ENCODE data around the gene DNAI2. TPM values are rescaled to one million over a fixed set of nuclear protein-coding genes. Genes with fewer than 3 reads are reported as not detected.

DNAI2 gene, protein sequence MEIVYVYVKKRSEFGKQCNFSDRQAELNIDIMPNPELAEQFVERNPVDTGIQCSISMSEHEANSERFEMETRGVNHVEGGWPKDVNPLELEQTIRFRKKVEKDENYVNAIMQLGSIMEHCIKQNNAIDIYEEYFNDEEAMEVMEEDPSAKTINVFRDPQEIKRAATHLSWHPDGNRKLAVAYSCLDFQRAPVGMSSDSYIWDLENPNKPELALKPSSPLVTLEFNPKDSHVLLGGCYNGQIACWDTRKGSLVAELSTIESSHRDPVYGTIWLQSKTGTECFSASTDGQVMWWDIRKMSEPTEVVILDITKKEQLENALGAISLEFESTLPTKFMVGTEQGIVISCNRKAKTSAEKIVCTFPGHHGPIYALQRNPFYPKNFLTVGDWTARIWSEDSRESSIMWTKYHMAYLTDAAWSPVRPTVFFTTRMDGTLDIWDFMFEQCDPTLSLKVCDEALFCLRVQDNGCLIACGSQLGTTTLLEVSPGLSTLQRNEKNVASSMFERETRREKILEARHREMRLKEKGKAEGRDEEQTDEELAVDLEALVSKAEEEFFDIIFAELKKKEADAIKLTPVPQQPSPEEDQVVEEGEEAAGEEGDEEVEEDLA
- total RNA-seq = under 1 TPM in 1 of 4 donors, not detected in 3; 0.13 TPM

DNA sequence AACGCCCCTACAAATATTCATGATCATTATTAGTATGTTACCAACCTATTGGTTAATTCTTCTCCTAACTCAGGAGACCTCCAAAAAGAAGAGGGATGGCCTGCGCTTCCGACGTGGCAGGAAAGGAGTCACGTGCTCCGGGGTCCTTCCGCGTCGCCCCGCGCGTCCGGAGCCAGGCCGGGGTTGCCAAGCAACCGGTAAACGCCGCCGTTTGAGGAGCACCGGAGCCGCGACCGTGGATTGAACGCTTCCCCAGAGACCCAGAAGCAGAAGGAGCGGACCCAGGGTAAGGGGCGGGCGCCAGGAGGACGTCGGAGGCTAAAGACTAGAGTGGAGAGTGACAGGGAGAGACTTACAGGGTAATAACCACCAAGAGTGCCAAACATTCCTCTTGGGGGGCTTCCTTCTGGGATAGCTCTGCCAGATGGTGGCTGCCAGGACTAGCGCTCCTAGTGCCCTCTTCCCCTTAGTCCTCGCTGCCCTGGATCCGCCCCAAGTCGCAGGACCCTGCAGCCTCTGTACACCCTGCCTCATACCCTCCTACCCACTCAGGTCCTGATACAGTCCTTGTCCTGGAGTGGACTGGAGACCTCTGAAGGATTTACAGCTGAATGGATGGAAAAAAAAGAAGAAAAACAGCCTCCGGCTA, at the start of gene DNAI2:
Gene DNAI2 (plus strand): TSS at position 175 of the 649 bp plus-strand sequence. CDS start 7,584 bp downstream, outside the sequence.
- peak in 1 of 2 donors; percentile 22 for DNase-seq
- H3K27ac ChIP-seq = no peak within 1 kb of the TSS
- H3K9me3 ChIP-seq = no peaks in the 10 kb centered on the region
- H3K4me1 ChIP-seq = peaks cover 8 to 43% of the 10 kb centered on the region in 2 donors
- intact Hi-C loops (cut with DNase I) = no loop called here
- H3K4me3 ChIP-seq (replicated peaks in 1 of 3) = no peak within 1 kb of the TSS
- 17 to 34% methylated on average over 14 to 19 of the region's 33 CpGs for WGBS, 2 donors
- H3K36me3 ChIP-seq = no peaks in the 10 kb centered on the region
- H3K27me3 ChIP-seq = no peaks in the 10 kb centered on the region
- no peak for TF ChIP-seq POLR2A (IDR thresholded peaks at IDR 0.05)
- TF ChIP-seq, protein P1, sequence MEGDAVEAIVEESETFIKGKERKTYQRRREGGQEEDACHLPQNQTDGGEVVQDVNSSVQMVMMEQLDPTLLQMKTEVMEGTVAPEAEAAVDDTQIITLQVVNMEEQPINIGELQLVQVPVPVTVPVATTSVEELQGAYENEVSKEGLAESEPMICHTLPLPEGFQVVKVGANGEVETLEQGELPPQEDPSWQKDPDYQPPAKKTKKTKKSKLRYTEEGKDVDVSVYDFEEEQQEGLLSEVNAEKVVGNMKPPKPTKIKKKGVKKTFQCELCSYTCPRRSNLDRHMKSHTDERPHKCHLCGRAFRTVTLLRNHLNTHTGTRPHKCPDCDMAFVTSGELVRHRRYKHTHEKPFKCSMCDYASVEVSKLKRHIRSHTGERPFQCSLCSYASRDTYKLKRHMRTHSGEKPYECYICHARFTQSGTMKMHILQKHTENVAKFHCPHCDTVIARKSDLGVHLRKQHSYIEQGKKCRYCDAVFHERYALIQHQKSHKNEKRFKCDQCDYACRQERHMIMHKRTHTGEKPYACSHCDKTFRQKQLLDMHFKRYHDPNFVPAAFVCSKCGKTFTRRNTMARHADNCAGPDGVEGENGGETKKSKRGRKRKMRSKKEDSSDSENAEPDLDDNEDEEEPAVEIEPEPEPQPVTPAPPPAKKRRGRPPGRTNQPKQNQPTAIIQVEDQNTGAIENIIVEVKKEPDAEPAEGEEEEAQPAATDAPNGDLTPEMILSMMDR (IDR thresholded peaks at IDR 0.05) = no peak

DNA sequence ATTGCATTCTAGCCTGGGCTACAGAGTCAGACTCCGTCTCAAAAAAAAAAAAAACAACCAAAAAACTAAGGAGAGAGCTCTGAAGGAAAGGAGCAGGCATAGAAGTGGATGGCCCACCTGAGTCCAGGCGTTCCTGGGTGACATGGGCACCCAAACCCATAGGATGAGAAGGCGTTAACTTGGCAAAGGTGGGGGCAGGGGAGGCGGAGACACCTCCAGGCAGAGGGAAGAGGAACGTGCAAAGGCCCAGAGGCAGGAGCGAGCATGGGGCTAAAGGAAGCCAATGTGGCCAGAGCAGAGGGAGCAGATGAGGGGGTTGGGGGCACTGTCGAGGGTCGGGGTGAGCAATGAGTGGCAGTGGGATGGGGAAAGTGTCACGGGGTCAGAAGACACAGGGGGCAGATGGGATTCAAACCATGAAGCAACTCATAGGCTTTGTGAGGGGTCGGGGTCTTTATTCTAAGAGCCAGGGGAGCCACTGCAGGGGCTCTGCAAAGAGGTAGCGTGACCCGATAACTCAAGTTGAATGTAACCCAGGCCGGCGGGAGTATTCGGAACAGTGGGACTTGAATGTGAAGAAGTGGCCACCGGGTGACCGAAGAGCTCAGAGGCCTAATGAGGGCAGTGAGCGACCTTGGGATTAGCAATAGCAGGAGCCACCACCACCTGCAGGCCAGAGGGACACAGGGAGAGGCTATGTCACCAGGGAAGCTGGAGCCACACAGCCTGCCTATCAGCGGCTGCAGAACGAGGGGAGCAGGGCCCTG, 48.9 kb upstream of the DNAI2 start:
- WGBS, 2 donors = 95% methylated on average over 18 to 20 of the region's 20 CpGs
- intact Hi-C loops (cut with DNase I) = no loop called here

DNA sequence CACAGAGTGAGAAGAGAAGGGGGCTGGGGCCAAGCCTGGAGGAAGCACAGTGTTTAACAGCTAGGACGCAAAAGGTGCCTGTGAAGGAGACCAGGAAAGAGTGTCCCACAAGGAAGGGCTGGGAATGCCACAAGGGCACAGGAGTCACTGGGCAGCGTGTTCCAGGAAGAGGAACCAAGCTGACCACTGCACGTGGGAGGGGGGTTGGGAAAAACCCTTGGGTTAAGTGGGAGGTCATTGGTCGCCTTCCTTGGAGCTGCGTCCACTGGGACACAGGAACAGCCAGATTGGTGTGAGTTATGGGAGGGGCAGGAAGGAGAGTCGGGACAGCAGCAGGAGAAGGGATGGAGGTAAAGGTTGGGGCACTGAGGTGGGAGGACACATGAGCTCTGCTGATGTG, 47.8 kb upstream of the DNAI2 start:
- no peaks in the 10 kb centered on the region for H3K27me3 ChIP-seq
- no peak for DNase-seq
- WGBS, 2 donors = 82 to 83% methylated on average over 6 of the region's 6 CpGs
- peaks cover 0 to 5% of the 10 kb centered on the region in 2 donors for H3K36me3 ChIP-seq
- H3K27ac ChIP-seq = no peak overlapping the region
- TF ChIP-seq POLR2A (IDR thresholded peaks at IDR 0.05) = no peak
- TF ChIP-seq, protein P1 (IDR thresholded peaks at IDR 0.05) = no peak
- intact Hi-C loops (cut with DNase I) = no loop called here
- no peaks in the 10 kb centered on the region for H3K4me1 ChIP-seq
- H3K9me3 ChIP-seq = no peaks in the 10 kb centered on the region
- H3K4me3 ChIP-seq (replicated peaks in 1 of 3) = no peak overlapping the region

More for the DNA sequence above, 48.9 kb upstream of the DNAI2 start:
- no peak overlapping the region for H3K4me3 ChIP-seq (replicated peaks in 1 of 3)
- H3K27ac ChIP-seq = no peak overlapping the region
- H3K27me3 ChIP-seq = no peaks in the 10 kb centered on the region
- no peaks in the 10 kb centered on the region for H3K4me1 ChIP-seq
- no peaks in the 10 kb centered on the region for H3K36me3 ChIP-seq
- no peak for DNase-seq
- TF ChIP-seq POLR2A (IDR thresholded peaks at IDR 0.05) = no peak
- TF ChIP-seq, protein P1 (IDR thresholded peaks at IDR 0.05) = no peak
- H3K9me3 ChIP-seq = no peaks in the 10 kb centered on the region

DNA sequence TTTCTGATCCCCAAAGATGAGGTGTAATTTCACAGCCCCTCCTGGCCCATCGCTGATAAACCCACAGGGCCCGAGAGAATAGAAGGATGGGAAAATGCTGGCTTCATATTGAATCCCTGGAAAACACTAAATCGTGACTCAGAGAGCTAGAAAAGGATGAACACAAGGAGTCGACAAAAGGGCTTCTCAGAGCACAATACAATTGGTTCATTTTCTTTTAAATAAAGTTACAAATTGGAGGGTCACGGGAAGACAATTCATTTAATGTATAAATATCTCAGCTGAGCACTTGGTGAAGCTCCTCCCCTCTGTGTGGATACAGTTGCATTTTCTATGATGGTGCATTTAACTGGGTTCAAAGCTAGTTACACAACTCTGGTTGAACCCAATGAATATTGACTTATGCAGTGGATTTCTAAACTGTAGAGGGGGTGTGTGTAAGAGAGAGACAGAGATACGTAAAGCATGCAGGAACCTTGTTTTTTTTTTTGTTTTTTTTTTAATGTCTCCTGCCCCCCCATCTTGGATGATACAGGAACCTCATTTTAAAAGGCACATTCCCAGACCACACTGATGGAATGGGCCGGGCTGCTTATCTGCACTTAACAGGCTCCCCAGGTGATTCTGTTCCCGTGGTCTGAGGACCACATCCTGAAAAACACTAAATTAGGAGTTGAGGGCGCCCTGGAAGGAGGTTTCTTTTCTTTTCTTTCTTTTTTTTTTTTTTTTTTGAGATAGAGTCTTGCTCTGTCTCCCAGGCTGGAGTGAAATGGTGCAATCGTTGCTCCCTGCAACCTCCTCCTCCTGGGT, 46.6 kb upstream of the DNAI2 start:
- intact Hi-C loops (cut with DNase I) = no loop called here
- H3K9me3 ChIP-seq = no peaks in the 10 kb centered on the region
- H3K4me1 ChIP-seq = peaks cover 0 to 4% of the 10 kb centered on the region in 2 donors
- no peak overlapping the region for H3K27ac ChIP-seq
- 90 to 93% methylated on average over 10 of the region's 10 CpGs for WGBS, 2 donors
- no peak for DNase-seq
- H3K4me3 ChIP-seq (replicated peaks in 1 of 3) = no peak overlapping the region
- TF ChIP-seq POLR2A (IDR thresholded peaks at IDR 0.05) = no peak
- TF ChIP-seq, protein P1 (IDR thresholded peaks at IDR 0.05) = no peak
- peaks cover 0 to 6% of the 10 kb centered on the region in 2 donors for H3K36me3 ChIP-seq
- no peaks in the 10 kb centered on the region for H3K27me3 ChIP-seq

Data from thyroid gland (tissue), 4 donors.